ENCODE measurements around the gene MTUS2. TPM values are rescaled to one million over a fixed set of nuclear protein-coding genes. Genes with fewer than 3 reads are reported as not detected.

The MTUS2 gene
- total RNA-seq, 1 experiment from 2014 or later = 0.11 TPM

GRCh38 chr13:29541400-29541799 lies 721.3 kb downstream of the MTUS2 start:
- CTCF ChIA-PET = no interaction called here
- no peak for DNase-seq (ENCODE audit: low spot score)

GRCh38 chr13:29542381-29542780 lies 722.2 kb downstream of the MTUS2 start:
- Histone ChIP-seq H3K9me3 (ENCODE audit: low read depth, low read length, poor library complexity, severe bottlenecking) (no peaks in the 10 kb centered on the region), H3K4me1 (ENCODE audit: insufficient read depth, low read length, poor library complexity, severe bottlenecking) (peaks cover 11% of the 10 kb centered on the region), H3K27me3 (replicated peaks; ENCODE audit: insufficient read depth, low read depth, low read length, poor library complexity) (no peaks in the 10 kb centered on the region), H3K4me3 (ENCODE audit: low read depth, low read length, poor library complexity, severe bottlenecking) (no peak overlapping the region), H3K27ac (ENCODE audit: low read depth, low read length, poor library complexity, severe bottlenecking) (no peak overlapping the region), H3K36me3 (ENCODE audit: insufficient read depth, low read length, poor library complexity, severe bottlenecking) (no peaks in the 10 kb centered on the region)
- ChIA-PET CTCF (interaction anchor here (0.7 kb wide), 1 partner anchor 1540 kb away, joined by 3 read pairs; no protein-coding TSS in a partner anchor), POLR2A (ENCODE audit: low non-redundant PET) (interaction anchor here (0.6 kb wide), 1 partner anchor 43 kb away, joined by 3 read pairs; no protein-coding TSS in a partner anchor)
- TF ChIP-seq, protein P1, sequence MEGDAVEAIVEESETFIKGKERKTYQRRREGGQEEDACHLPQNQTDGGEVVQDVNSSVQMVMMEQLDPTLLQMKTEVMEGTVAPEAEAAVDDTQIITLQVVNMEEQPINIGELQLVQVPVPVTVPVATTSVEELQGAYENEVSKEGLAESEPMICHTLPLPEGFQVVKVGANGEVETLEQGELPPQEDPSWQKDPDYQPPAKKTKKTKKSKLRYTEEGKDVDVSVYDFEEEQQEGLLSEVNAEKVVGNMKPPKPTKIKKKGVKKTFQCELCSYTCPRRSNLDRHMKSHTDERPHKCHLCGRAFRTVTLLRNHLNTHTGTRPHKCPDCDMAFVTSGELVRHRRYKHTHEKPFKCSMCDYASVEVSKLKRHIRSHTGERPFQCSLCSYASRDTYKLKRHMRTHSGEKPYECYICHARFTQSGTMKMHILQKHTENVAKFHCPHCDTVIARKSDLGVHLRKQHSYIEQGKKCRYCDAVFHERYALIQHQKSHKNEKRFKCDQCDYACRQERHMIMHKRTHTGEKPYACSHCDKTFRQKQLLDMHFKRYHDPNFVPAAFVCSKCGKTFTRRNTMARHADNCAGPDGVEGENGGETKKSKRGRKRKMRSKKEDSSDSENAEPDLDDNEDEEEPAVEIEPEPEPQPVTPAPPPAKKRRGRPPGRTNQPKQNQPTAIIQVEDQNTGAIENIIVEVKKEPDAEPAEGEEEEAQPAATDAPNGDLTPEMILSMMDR (conservative IDR thresholded peaks at IDR 0.05; ENCODE audit: low read depth, low read length) = no peak
- no peak for TF ChIP-seq EZH2 (IDR thresholded peaks at IDR 0.05; ENCODE audit: borderline replicate concordance, low read depth, low read length, poor library complexity, severe bottlenecking)
- no TSS peak for BruUV-seq (replicated peaks)
- intact Hi-C loops (cut with micrococcal nuclease; ENCODE audit: unreplicated experiment) = no loop called here
- DNase-seq (ENCODE audit: low spot score) = no peak

More at GRCh38 chr13:29541400-29541799, 721.3 kb downstream of the MTUS2 start:
- intact Hi-C loops (cut with micrococcal nuclease; ENCODE audit: unreplicated experiment) = no loop called here
- no peaks in the 10 kb centered on the region for H3K9me3 ChIP-seq (ENCODE audit: low read depth, low read length, poor library complexity, severe bottlenecking)
- POLR2A ChIA-PET (ENCODE audit: low non-redundant PET) = no interaction called here
- BruUV-seq (replicated peaks) = no TSS peak
- no peaks in the 10 kb centered on the region for H3K27me3 ChIP-seq (replicated peaks; ENCODE audit: insufficient read depth, low read depth, low read length, poor library complexity)
- no peaks in the 10 kb centered on the region for H3K36me3 ChIP-seq (ENCODE audit: insufficient read depth, low read length, poor library complexity, severe bottlenecking)
- peaks cover 12% of the 10 kb centered on the region for H3K4me1 ChIP-seq (ENCODE audit: insufficient read depth, low read length, poor library complexity, severe bottlenecking)
- H3K27ac ChIP-seq (ENCODE audit: low read depth, low read length, poor library complexity, severe bottlenecking) = no peak overlapping the region
- no peak overlapping the region for H3K4me3 ChIP-seq (ENCODE audit: low read depth, low read length, poor library complexity, severe bottlenecking)
- no peak for TF ChIP-seq EZH2 (IDR thresholded peaks at IDR 0.05; ENCODE audit: borderline replicate concordance, low read depth, low read length, poor library complexity, severe bottlenecking)

GRCh38 chr13:29543230-29544215 lies 723.4 kb downstream of the MTUS2 start:
- H3K4me1 ChIP-seq (ENCODE audit: insufficient read depth, low read length, poor library complexity, severe bottlenecking) = peaks cover 12% of the 10 kb centered on the region
- intact Hi-C loops (cut with micrococcal nuclease; ENCODE audit: unreplicated experiment) = no loop called here
- BruUV-seq (replicated peaks) = no TSS peak
- DNase-seq (ENCODE audit: low spot score) = no peak
- TF ChIP-seq EZH2 (IDR thresholded peaks at IDR 0.05; ENCODE audit: borderline replicate concordance, low read depth, low read length, poor library complexity, severe bottlenecking) = no peak
- TF ChIP-seq, protein P1 (conservative IDR thresholded peaks at IDR 0.05; ENCODE audit: low read depth, low read length) = no peak
- ChIA-PET POLR2A (ENCODE audit: low non-redundant PET) (no interaction called here), CTCF (no interaction called here)
- no peak overlapping the region for H3K27ac ChIP-seq (ENCODE audit: low read depth, low read length, poor library complexity, severe bottlenecking)
- no peaks in the 10 kb centered on the region for H3K27me3 ChIP-seq (replicated peaks; ENCODE audit: insufficient read depth, low read depth, low read length, poor library complexity)
- no peak overlapping the region for H3K4me3 ChIP-seq (ENCODE audit: low read depth, low read length, poor library complexity, severe bottlenecking)
- no peaks in the 10 kb centered on the region for H3K36me3 ChIP-seq (ENCODE audit: insufficient read depth, low read length, poor library complexity, severe bottlenecking)
- H3K9me3 ChIP-seq (ENCODE audit: low read depth, low read length, poor library complexity, severe bottlenecking) = no peaks in the 10 kb centered on the region
